Fibroblast of skin of scalp (primary cell): Measurements from ENCODE around the gene TUBGCP3.
A peak's percentile ranks its signal among the peaks of the same experiment; 100 is the strongest.
"Not testable (repeated sequence)": the region's sequence is repeated elsewhere in the genome, so short reads cannot be mapped to it uniquely, and the experiment has no call there.

Experiments
- DNase-seq: peaks from one replicate; pipeline ENCODE4 v3.0.0-alpha.2; 2013

TUBGCP3 gene

DNA sequence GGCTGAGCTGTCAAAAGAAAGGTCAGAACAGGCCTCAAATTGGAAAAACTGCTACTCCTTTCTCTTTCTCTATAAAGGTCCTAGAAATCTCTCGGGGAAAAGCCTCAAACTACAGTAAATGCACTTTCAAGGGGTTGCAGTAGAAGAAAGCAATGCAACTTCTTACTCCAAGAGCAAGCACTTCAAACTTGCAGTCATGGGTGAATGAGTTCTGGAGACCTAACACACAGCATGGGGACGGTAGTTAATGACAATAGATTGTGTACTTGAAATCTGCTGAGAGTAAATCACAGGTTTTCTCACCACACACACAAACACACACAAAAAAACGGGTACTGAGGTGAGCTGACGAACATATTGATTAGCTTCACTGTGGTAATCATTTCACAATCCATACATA, 11.8 kb downstream of the TUBGCP3 start:
- peak; percentile 10 for DNase-seq

DNA sequence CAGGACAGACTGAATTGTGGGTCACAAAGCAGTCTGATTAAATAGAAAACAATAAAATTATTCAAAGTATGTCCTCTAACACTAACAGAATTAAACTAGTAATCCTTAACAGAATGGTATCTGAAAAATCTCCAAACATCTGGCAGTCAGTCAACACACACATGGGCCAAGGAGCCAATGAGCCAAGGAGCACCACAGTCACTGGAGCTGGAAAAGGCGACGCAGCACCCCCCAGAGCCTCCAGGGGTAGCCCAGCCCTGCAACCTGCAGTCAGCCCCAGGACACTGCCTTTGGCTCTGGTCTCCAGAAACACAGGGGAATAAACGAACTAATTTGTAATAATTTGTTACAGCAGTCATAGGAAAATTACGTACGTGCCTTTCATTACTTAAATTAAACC, 12.3 kb downstream of the TUBGCP3 start:
- peak; percentile 74 for DNase-seq

DNA sequence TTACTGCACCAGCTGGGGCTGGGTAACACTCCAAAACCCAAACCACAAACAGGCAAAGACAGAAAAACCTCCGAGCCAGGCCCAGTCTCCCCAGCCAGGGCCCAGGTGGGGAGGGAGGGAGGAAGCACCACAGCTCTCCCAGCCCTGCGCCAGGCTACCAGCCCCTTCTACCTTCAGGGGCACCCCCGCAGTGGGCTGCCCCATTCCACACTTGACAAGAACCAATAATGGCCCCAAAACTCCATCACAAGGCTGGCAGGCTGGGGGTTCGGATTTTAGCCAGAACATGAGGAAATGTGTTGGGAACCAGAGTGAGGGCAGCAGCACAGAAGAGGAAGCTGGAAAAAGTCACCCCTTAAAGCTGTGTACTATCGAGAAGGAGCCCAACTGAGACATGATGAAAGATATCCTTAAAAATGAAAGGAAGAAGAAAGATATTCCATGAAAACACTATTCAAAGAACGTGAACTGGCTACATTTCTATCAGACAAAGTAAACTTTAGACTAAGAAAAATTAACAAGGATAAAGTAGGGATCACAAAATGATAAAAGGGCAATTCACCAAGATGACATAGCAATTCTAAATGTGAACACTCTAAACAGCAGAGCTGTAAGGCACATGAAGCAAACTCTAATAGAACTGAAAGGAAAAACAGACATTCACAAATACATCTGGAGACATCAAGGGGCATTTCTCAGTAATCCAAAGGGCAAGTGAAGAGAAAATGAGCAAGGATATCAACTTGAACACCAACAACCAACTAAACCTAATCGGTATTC, 12.9 kb downstream of the TUBGCP3 start:
- DNase-seq: no peak

DNA sequence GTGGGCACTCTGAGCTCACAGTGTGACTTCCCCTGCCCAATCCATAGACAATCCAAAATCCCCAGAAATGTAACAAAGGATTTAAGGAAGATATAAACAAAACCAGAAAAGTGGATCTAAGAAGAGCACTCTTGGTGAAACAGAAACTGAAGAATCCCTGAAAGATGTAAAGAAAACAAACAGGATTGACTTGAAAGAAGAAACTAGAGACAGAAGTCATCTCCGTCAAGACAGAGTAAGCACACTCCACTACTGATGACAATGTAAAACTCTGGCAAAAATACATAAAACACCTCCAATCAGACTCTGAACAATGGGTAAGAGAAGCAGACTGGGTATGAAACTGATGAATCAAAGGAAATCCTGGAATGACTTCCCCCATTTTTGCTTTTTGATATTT, 13.5 kb downstream of the TUBGCP3 start:
- no peak for DNase-seq

DNA sequence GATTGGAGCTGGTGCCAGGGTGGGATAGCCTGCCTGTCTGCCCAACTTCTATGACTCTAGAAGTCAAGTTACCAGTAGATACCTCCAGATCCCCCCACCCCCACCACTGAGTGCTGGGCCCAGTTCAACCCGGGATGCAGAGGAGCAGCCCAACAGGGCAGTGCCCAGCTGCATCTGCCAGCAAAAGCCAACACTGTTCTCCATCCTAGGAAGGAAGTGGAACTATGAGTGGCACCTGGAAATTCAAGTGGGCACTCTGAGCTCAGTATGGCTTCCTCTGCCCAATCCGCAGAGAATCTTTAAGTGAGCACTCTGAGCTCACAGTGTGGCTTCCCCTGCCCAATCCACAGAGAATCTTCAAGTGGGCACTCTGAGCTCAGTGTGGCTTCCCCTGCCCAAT, 14.2 kb downstream of the TUBGCP3 start:
- no peak for DNase-seq

DNA sequence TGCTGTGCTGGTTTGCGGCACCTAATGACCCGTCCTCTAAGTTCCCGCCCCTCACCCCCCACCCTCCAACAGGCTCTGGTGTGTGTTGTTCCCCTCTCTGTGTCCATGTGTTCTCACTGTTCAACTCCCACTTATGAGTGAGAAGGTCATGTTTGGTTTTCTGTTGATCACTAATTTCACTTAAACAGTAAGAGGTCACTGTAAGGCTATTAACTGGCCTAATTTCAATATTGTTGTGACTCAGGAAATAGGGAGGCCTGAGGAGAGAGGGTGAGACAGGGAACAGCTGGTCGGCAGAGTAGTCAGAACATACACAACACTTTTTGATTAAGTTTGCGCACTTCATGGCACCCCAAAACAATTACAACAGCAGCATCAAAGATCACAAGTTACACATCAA, 15.6 kb downstream of the TUBGCP3 start:
- DNase-seq: no peak

DNA sequence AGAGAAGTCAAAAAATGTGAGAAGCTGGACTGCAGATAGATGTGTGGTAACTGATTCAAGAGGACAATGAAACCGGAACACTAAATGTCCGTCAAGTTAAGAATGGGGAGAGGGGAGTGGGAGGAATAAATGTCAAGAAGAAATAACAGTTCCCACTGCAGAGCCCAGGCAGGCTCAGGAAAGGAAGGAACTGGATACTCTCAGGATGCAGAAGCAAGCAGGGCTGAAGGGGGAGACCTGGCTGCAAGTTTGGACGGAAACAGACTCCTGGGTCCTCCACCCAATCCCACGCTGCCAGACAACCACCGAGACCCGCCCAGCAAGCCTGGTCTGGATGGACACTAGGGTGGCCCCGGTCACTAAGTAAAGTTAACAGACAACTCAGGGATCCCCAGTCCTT, 18.1 kb downstream of the TUBGCP3 start:
- DNase-seq: no peak

DNA sequence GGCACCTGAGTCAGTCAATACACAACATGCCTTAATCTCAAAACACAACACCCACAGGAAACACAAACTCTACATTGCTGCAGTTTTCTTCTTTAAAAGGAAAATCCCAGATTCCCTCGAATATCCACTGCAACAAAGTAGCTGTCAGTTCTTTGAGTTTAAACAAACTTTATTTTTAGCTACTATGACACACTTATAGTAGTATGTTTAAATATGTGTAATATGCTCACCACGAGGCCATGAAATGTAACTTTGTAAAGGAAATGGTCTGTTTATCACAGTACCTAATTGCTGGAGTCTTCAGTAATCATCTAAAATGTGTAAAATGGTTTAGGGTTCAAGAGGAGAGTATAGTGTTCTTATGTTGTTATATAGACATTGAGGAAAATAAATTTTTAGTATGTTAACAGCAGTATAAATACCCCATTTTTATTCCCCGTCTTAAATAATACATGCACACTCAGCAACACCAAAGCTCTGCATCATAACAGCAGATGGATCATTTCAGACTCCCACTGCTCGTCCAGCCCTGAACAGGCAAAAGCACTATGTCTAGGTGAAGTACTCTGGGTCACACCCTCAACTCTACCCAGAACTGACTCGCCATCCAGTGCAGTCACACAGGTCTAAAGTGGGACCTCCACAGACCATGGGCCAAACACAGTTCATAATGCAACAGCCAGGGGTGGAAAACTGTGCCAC, 20.6 kb downstream of the TUBGCP3 start:
- DNase-seq: peak; percentile 37

DNA sequence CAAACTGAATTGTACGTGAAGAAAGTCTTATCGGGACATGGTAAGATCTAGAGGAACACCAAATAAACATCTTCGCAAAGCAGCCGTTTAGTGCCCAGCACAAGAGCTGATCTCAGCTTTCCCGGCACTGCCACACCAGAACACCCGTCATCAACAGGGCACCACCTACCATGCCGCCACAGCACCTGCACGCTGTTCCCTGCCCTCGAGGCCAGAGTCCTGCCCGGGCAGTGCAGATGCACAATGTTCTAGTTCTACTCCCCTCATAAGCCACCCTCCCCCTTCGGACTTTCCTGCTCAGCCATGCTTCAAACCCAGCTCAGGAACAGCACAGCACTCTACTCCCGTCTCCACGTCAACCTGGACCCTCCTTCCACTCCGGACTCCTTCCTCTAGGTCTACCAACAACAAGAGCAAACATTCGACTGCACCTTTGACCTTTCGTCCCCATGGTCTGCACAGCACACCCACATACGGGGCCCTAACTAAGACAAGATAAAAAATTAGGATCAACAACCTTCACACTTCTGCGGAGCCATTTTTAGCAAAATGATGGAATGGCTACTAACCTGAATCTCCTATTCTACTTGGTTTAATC, 25.1 kb downstream of the TUBGCP3 start:
- DNase-seq: no peak

DNA sequence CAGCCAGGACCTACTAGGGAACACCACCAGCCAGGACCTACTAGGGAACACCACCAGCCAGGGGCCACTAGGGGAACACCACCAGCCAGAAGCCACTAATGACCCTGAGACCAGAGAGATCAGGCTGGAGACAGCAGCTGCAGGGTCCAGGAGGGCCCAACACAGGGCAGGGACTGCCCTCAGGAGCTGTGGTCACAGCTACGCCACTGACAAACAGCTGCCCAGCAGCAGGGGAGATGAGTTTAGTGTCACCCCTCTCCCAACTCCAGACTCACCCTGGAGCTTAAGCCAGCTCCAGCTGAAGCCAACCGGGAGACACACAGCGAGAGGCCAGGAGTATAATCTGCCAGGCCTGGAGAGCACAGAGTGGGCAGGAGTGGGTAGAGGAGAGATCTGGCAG, 25.7 kb downstream of the TUBGCP3 start:
- no peak for DNase-seq

DNA sequence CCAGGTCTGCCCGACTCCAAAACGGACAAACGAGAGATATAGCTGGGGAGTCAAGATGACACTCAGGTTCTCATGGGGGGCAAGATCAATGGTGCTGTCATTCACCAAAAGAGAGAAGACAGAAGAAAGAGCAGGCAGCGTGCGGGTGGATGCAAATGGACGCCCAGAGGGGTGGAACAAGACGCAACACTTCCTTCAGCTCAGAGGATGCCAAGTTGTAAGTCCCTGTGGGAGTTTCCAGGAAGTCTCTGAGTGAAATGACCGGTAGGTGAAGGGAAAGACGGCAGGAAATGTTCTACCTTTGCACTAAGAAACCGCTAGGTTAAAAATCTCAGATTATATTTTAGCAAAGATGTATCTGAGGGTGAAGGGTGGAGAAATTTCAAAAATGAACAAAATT, 26.5 kb downstream of the TUBGCP3 start:
- no peak for DNase-seq

DNA sequence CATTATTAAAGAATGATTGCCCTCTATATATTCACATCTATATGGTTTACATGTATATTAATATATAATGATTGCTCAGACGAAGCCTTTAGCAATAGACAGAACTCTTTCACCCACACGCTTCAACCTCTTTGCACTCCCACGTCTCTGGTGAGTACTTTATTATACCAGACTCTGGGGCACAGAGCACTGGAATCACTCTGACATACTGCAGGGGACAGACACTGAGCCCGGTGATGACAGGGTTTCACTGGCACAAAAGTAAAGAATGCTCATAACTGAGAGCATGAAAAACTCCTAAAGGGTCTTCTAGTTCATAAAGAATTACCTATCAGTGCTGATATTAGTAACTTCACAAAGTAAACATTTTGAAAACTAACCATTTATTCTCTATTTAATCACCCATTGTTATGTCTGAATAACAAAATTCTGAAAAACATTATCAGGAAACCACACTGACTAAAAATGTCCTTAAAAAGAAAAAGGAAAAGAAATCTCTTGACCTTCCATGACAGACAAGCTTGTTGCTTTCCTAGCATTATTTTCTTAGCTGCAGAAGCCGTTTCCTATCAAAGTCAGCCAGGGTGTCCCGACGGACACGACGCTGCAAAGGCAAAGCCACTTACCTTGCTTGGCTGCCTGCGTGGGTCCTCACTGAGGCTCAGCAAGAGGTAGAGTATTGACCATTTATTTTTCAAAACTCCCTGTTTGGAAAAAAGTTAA, 29.1 kb downstream of the TUBGCP3 start:
- DNase-seq: no peak

DNA sequence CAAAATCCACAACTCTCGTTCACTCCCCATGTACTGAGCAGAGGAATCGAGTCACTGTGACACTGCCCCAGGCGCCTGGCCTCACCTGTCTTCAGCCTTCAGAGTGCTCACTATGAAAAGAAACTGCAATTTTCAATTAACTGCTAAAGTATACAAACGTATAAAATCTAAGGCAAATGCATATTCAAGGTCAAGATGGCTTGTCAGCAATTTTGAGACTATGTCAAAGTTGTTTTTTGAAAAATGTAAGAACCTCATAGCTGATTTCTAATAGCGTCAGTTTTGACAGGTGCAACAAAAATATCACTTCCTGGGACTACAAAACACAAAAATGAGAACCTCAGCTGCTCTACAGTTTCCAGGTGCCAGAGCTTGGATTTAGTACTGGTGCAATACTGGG, 31.4 kb downstream of the TUBGCP3 start:
- DNase-seq: no peak

DNA sequence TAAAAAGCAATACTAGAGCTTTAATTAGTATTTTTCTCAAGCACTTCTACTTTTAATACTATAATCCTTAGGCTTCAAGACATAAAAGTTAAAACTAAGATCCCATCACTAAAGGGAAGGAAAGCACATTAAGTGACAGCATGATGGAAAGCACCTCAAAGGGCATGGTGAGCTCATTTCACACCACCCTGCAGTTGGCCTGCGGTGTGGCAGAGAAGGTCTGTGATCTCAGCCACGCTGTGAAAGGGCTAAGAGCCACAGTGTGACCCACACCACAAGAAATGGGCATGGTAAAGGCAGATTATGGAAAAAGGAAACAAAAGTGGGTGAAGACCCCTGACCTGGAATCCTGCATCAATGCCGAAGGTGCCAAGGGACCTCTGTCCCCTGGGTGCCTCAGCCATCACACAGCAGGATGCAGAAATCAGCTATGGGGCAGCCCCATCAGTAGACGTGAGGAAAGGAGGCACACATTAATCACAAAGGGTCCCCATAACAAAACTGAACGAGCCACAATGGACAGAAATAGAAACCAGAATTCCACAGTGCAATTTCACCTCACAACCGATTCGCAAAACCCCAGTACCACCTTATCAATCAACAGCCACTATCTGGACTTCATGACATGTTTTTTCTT, 33.6 kb downstream of the TUBGCP3 start:
- no peak for DNase-seq

DNA sequence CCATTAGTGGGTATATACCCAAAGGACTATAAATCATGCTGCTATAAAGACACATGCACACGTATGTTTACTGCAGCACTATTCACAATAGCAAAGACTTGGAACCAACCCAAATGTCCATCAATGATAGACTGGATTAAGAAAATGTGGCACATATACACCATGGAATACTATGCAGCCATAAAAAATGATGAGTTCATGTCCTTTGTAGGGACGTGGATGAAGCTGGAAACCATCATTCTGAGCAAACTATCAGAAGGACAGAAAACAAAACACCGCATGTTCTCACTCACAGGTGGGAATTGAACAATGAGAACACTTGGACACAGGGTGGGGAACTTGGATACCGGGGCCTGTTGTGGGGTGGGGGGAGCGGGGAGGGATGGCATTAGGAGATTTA, 39.0 kb downstream of the TUBGCP3 start:
- DNase-seq: not testable (repeated sequence)

DNA sequence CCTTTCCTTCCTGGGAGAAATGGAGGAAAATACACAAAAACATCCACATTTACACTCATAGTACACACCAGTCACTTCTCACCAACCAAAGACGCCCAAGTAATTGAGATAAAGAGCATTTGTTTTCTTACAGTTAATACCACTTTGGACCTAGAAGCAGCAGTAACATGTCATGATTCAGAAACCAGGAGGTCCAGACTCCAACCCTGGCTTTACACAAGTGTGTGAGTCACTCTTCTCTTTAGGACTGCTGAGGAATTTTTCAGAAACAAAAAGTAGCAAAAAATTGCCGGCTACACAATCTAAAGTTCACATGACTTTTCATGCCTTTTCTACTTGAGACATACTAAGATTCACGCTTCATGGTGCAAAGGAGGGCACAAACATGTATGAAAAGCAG, 42.1 kb downstream of the TUBGCP3 start:
- peak; percentile 53 for DNase-seq

DNA sequence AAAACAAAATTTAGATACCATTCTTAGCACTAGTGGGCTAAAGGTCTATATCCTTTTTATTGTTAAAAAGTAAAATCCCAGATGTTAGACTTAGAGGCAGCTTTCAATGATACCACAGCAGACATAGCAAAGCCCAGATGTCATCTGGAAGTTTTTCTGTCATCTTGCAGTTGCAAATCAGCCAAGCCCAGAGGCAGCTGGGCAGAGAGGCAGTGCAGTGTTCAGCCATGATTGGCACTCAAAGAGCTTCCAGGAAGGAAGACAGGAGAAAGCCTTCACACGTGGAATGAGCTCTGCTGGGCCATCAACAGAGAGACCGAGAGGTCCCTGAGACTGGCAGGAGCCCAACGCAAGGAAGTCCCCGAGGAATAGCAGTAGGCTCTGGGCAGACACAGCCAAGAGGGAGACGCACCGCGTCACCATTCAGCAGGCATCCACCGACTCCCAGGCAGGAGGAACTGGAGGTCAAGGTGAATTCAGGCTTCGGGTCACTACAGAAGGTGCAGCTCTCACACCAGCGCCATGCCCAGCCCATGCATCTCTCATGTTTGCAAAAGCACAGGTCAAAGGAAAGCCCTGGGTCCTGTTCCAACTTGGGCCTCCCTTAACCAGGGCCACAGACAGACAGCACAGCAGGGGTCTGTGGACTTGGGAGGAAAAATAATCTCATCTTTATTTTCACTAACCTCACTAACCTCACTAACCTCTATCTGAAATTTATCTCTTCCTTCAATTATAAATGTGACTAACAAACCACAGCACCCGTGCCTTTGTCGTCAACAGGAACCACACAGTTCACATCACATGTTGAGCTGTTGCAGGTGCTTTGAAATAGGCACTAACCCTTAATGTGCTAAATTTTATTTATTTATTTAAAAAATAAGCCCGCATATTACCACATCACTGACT, 54.9 kb downstream of the TUBGCP3 start:
- no peak for DNase-seq

DNA sequence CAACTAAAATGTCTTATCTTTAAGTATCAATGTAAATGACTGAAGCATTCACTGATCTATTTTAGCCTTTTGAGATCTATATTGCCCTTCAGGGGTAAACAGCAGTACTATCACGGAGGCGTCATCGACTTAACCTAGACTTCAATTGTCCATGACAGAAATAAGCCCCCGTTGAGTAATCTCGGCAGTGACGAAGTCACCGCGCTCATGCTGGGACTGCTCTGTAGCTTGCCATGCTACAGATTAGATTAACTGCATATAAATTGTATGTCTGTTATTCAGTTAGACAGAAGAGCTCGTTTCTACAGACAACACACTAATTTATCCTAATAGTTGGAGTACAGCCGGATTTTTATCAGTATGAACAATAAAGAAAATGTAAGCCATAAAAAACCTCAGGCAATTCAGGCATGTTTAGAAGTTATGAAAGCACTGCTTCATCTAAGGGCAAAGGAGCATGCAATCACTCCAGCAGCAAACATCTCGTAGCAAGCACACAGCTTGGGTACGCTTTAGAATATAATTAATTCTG, 56.6 kb downstream of the TUBGCP3 start:
- DNase-seq: no peak

DNA sequence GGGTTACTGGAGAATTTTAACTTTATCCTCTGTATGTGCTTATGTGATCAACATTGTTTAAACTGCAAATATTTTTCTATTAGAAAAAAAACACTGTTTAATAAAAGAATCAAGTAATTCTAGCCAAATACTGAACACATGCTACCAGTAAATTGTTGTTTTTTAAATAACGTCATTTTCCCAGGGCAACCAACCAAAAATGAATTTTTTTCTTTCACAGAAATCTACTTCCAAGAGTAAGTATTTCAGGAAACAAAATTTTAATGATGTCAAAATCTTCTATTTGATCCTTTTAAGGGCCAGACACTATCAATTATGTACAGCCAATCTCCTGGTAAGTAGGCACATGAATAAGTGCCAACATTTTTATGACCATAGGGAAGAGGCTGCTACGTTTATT, 57.1 kb downstream of the TUBGCP3 start:
- DNase-seq: no peak

DNA sequence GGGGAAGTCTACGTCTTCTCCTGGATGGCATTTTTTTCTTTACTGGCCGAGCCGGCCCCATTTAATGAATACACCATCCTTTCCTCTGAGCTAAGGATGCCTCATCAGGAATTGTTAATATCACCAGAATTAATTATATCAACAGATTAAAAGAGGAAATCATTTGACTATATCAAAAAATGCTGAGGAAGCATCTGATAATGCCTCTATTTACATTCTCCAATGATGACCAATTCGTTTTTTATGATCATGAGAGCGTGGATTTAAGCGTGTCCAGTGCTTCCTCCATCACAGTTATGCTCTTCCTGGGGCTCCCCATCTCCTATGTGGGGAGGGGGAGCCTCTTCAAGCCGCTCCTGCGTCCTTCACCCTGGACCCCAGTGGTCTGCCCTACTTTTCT, 58.7 kb downstream of the TUBGCP3 start:
- no peak for DNase-seq

DNA sequence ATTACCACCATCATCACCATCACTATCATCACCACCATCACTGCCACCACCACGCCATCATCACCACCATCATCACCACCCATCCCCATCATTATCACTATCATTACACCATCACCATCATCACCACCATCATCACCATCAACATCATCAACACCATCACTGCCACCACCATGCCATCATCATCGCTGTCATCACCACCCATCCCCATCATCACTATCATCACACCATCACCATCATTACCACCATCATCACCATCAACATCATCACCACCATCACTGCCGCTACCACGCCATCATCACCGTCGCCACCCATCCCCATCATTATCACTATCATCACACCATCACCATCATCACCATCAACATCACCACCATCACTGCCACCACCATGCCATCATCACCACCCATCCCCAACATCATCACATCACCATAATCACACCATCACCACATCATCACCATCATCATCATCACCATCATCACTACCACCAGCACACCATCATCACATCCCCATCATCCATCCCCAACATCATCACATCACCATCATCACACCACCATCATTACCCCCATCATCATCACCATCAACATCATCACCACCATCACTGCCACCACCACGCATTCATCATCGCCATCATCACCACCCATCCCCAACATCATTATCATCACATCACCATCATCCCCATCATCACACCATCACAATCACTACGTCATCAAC, 61.7 kb downstream of the TUBGCP3 start:
- DNase-seq: no peak
